ENCODE results near the gene ERN1.

DNA sequence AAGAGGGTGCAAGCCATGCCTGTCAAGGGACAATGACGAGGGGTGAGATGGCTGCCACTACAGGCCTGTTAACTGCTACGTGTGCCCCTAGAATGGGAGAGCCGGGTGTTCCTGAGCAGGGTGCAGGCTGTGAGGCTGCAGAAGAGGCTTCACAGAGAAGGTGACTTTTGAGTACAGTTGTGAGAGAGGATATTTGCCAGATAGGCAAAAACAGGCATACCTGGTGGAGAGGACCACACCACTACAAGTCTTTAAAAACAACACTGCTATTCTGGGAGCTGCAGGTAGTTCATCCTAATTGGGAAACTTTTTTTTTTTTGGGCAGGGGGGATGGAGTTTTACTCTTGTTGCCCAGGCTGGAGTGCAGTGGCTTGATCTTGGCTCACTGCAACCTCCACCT lies 58.8 kb downstream of the ERN1 start:
- TF ChIP-seq POLR2A (IDR thresholded peaks at IDR 0.05; ENCODE audit: insufficient read depth in 1 of 2, low read depth in 2 of 2, low read length in 2 of 2) (no peak), KDM1A (CRISPR knock-in tag; IDR thresholded peaks at IDR 0.05) (no peak), NPAS2 (CRISPR knock-in tag; IDR thresholded peaks at IDR 0.05; ENCODE audit: borderline replicate concordance) (no peak), ZBTB7B (CRISPR knock-in tag; IDR thresholded peaks at IDR 0.05) (no peak), ZNF367 (CRISPR knock-in tag; IDR thresholded peaks at IDR 0.05; ENCODE audit: borderline replicate concordance) (no peak), YY1 (IDR thresholded peaks at IDR 0.05; ENCODE audit: insufficient read depth, insufficient replicate concordance, low read depth, low read length) (no peak)

All from HepG2 (cell line).